ENCODE data around the gene MPV17. TPM values are rescaled to one million over a fixed set of nuclear protein-coding genes. Genes with fewer than 3 reads are reported as not detected.

MPV17 gene
- total RNA-seq, 1 donor from 2014 or later, result 71.4 TPM

DNA sequence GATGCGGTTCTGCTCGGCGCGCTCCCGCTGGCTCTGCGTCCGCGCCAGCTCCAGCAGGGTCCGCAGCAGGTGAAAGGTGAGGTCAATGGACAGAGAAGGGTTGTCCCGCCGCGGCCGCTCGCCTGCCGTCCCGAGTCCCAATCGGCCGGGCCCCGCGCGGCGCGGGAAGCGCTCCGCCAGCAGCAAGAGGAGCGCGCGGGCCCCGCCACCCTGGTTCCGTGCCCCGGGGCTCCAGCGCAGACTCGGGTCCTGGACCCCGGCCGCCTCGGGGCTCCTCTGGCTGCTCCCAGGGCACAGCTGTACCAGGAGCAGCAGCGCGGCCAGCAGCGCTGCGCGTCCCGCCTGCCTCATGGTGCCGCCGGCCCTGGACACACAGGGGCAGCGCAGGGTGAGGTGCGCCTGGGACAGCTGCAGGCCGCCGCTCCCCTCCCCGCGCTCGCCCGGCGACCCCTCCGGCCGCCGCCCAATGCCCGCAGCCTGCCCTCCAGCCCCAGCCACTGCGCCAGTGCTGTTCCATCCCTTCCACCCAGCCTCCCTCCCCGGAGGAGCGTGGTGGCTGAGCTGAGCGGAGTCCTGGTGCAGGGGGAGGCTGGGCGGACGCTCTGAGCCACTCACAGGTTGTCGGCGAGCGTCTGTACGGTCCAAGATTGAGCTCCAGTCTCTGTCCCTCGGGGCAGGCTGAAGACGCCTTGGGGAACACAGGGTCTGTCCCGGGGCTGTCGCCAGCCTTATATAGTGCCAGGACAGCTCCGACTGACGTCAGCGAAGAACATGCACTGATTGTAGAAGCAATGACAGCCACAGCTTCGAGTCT lies 15.1 kb downstream of the MPV17 start:
- peak overlapping the region; percentile 70 for H3K4me2 ChIP-seq
- peaks cover 37% of the 10 kb centered on the region for H4K20me1 ChIP-seq (ENCODE audit: low read depth)
- DNase-seq (ENCODE audit: low spot score), result peak; percentile 58
- Mint-ChIP-seq H3K9me3 (no peaks in the 10 kb centered on the region), H3K4me1 (no peaks in the 10 kb centered on the region), H3K27ac (no peak overlapping the region), H3K36me3 (peaks cover 5% of the 10 kb centered on the region), H3K4me3 (peak overlapping the region; percentile 30), H3K27me3 (ENCODE audit: insufficient read depth, low read depth) (peaks cover 31% of the 10 kb centered on the region)
- peak; percentile 62 for TF ChIP-seq EZH2phosphoT487 (IDR thresholded peaks at IDR 0.05)
- TF ChIP-seq EZH2 (IDR thresholded peaks at IDR 0.05), result peak; percentile 92
- TF ChIP-seq, protein P1, sequence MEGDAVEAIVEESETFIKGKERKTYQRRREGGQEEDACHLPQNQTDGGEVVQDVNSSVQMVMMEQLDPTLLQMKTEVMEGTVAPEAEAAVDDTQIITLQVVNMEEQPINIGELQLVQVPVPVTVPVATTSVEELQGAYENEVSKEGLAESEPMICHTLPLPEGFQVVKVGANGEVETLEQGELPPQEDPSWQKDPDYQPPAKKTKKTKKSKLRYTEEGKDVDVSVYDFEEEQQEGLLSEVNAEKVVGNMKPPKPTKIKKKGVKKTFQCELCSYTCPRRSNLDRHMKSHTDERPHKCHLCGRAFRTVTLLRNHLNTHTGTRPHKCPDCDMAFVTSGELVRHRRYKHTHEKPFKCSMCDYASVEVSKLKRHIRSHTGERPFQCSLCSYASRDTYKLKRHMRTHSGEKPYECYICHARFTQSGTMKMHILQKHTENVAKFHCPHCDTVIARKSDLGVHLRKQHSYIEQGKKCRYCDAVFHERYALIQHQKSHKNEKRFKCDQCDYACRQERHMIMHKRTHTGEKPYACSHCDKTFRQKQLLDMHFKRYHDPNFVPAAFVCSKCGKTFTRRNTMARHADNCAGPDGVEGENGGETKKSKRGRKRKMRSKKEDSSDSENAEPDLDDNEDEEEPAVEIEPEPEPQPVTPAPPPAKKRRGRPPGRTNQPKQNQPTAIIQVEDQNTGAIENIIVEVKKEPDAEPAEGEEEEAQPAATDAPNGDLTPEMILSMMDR (IDR thresholded peaks at IDR 0.05), result no peak
- no peak overlapping the region for H3K9ac ChIP-seq
- H2AFZ ChIP-seq (replicated peaks), result no peak overlapping the region
- peaks cover 12% of the 10 kb centered on the region for H3K4me1 ChIP-seq
- peaks cover 12% of the 10 kb centered on the region for H3F3A ChIP-seq (ENCODE audit: low read depth)
- H3K36me3 ChIP-seq, result no peaks in the 10 kb centered on the region
- peak overlapping the region; percentile 17 for H3K4me3 ChIP-seq
- no peak overlapping the region for H3K27ac ChIP-seq
- H3K9me3 ChIP-seq (ENCODE audit: low read depth), result no peaks in the 10 kb centered on the region
- no peaks in the 10 kb centered on the region for H3K79me2 ChIP-seq (ENCODE audit: low read depth)
- peaks cover 49% of the 10 kb centered on the region for H3K27me3 ChIP-seq

DNA sequence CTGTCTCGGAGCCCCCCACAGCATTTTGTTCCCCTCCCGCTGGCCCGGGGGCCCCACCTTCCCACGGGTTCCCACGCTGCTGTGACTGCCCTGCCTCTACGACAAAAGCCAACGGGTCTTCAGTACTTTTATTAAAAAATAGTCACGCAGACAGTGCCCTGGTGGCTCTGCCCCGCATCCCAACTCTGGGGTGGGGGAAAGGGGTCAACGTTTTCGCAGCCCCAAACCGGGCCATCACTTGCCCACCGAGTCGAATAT lies 15.7 kb downstream of the MPV17 start:
- Histone ChIP-seq H4K20me1 (ENCODE audit: low read depth) (peaks cover 37% of the 10 kb centered on the region), H3K36me3 (no peaks in the 10 kb centered on the region), H3K27ac (no peak overlapping the region), H3K27me3 (peaks cover 49% of the 10 kb centered on the region), H3K4me1 (peaks cover 12% of the 10 kb centered on the region), H2AFZ (replicated peaks) (no peak overlapping the region), H3K9me3 (ENCODE audit: low read depth) (no peaks in the 10 kb centered on the region), H3K4me3 (peak overlapping the region; percentile 17), H3K79me2 (ENCODE audit: low read depth) (no peaks in the 10 kb centered on the region), H3F3A (ENCODE audit: low read depth) (peaks cover 12% of the 10 kb centered on the region), H3K4me2 (peak overlapping the region; percentile 70), H3K9ac (no peak overlapping the region)
- Mint-ChIP-seq H3K4me1 (no peaks in the 10 kb centered on the region), H3K36me3 (peaks cover 5% of the 10 kb centered on the region), H3K9me3 (no peaks in the 10 kb centered on the region), H3K4me3 (no peak overlapping the region), H3K27ac (no peak overlapping the region), H3K27me3 (ENCODE audit: insufficient read depth, low read depth) (peaks cover 31% of the 10 kb centered on the region)
- DNase-seq (ENCODE audit: low spot score), result no peak
- TF ChIP-seq, protein P1 (IDR thresholded peaks at IDR 0.05), result no peak
- TF ChIP-seq EZH2phosphoT487 (IDR thresholded peaks at IDR 0.05), result peak; percentile 45

DNA sequence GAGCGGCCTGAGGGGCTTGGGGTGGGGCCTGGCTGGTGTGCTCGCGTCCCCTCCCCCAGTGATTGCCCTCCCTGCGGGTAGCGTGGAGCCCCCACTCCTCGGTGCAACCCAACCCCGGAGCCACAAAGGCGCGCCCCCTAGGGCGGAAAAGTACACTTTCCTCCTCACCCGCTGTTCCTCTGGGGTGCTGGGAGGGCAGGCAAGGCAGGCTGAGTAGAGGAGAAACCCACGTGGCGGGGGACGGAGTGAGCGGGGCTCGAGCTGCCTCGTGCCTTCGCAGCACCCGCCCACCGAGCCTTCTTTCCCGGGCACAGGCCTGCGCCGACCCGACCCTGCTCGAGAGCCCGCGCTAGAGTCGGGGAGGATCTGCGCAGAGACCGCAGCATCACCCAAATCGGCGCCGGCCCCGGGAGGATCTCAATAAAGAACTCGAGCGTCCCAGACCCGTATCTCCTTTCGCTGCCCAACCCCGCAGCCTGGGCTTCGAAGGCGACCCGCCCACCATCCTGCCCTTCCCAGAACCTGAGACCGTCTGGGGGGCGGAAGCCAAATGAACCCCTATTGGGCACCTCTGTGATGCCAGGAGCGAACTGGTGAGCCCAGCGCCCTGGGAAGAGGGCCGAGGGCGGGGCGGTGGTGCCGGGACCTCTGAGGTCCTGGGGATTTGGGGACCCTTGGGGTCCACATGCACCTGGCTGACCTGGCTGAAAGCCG lies 16.2 kb downstream of the MPV17 start:
- Histone ChIP-seq H3K4me1 (peaks cover 12% of the 10 kb centered on the region), H3F3A (ENCODE audit: low read depth) (peaks cover 12% of the 10 kb centered on the region), H3K27ac (no peak overlapping the region), H3K27me3 (peaks cover 49% of the 10 kb centered on the region), H3K9ac (no peak overlapping the region), H3K9me3 (ENCODE audit: low read depth) (no peaks in the 10 kb centered on the region), H3K79me2 (ENCODE audit: low read depth) (no peaks in the 10 kb centered on the region), H4K20me1 (ENCODE audit: low read depth) (peaks cover 37% of the 10 kb centered on the region), H3K36me3 (no peaks in the 10 kb centered on the region), H2AFZ (replicated peaks) (no peak overlapping the region), H3K4me3 (no peak overlapping the region), H3K4me2 (peak overlapping the region; percentile 70)
- Mint-ChIP-seq H3K27me3 (ENCODE audit: insufficient read depth, low read depth) (peaks cover 31% of the 10 kb centered on the region), H3K4me1 (no peaks in the 10 kb centered on the region), H3K9me3 (no peaks in the 10 kb centered on the region), H3K27ac (no peak overlapping the region), H3K4me3 (no peak overlapping the region), H3K36me3 (peaks cover 5% of the 10 kb centered on the region)
- DNase-seq (ENCODE audit: low spot score), result peak; percentile 42
- peak; percentile 80 for TF ChIP-seq EZH2 (IDR thresholded peaks at IDR 0.05)
- peak; percentile 64 for TF ChIP-seq EZH2phosphoT487 (IDR thresholded peaks at IDR 0.05)
- TF ChIP-seq, protein P1 (IDR thresholded peaks at IDR 0.05), result no peak
